Measurements from ENCODE around the gene HELQ. TPM values are rescaled to one million over a fixed set of nuclear protein-coding genes. Genes with fewer than 3 reads are reported as not detected.

Gene HELQ
- total and polyA plus RNA-seq, 9 of the 15 experiments (the other 6 are each of a cell fraction or from before 2014, with no cell fraction given) = 3.5 to 15.2 (median 11.9) TPM

DNA sequence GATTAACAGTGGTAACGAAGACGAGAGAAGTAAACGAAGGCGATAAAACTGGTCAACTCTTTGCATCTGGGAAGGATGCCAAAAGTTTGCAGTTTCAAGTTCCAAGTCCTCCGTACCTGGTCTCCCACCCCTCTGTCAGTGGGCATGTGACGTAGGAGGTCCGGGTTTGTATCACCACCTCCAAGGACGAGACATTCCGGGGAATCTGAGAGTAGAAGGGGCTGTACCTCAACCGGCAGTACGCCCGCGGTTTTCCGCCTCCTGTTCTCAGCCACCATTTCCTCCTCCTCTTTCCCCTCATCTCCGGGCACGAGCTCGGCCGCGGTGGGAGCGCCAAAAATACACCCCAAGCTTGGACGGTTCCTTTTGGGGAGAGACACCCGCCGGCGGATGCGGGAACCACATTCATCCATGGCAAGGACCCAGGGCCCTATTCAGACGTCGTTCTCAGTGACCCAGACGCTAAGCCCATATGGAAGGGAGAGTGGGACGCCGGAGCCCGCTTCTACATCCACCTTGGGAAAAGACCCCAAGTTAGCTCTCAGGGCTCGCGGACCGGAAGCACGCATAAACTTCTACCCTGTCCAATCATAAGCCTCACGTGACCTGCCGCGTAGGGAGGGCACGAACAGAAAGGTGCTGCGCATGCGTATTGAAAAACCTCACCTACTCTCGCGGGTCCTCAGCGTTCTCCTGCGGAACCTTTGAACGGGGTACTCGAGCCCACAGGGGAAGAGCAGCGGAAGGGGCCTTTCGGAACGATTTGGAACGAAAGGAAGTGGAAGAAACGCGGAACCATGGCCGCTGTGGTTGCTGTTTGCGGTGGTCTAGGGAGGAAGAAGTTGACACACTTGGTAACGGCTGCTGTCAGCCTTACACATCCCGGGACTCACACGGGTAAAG is at the start of gene HELQ, which contains the start of gene MRPS18C (continued):
- TF ChIP-seq, protein P1, sequence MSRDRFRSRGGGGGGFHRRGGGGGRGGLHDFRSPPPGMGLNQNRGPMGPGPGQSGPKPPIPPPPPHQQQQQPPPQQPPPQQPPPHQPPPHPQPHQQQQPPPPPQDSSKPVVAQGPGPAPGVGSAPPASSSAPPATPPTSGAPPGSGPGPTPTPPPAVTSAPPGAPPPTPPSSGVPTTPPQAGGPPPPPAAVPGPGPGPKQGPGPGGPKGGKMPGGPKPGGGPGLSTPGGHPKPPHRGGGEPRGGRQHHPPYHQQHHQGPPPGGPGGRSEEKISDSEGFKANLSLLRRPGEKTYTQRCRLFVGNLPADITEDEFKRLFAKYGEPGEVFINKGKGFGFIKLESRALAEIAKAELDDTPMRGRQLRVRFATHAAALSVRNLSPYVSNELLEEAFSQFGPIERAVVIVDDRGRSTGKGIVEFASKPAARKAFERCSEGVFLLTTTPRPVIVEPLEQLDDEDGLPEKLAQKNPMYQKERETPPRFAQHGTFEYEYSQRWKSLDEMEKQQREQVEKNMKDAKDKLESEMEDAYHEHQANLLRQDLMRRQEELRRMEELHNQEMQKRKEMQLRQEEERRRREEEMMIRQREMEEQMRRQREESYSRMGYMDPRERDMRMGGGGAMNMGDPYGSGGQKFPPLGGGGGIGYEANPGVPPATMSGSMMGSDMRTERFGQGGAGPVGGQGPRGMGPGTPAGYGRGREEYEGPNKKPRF (IDR thresholded peaks at IDR 0.05; ENCODE audit: low read depth, low read length) = no peak
- no peak; the same call in 1 of the 2 replicates for TF ChIP-seq GTF2F1 (IDR thresholded peaks at IDR 0.05; ENCODE audit: low read depth, low read length)
- TF ChIP-seq SIX5 (IDR thresholded peaks at IDR 0.05; ENCODE audit: borderline replicate concordance in 1 of 2, insufficient read depth in 1 of 2, low read depth in 1 of 2, low read length in 2 of 2) = peak; percentile 59 to 61; a peak in 3 of 4 replicates
- no peak for TF ChIP-seq STAG1 (CRISPR knock-in tag; IDR thresholded peaks at IDR 0.05; ENCODE audit: borderline replicate concordance)
- TF ChIP-seq, protein P2, sequence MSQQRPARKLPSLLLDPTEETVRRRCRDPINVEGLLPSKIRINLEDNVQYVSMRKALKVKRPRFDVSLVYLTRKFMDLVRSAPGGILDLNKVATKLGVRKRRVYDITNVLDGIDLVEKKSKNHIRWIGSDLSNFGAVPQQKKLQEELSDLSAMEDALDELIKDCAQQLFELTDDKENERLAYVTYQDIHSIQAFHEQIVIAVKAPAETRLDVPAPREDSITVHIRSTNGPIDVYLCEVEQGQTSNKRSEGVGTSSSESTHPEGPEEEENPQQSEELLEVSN (IDR thresholded peaks at IDR 0.05; ENCODE audit: borderline replicate concordance in 1 of 2, extremely low read depth in 1 of 2, insufficient read depth in 1 of 2, insufficient read length in 1 of 2, low read depth in 1 of 2, low read length in 1 of 2, poor library complexity in 1 of 2, severe bottlenecking in 1 of 2) = peak in 1 of 2 experiments; percentile 13
- TF ChIP-seq, protein P3, sequence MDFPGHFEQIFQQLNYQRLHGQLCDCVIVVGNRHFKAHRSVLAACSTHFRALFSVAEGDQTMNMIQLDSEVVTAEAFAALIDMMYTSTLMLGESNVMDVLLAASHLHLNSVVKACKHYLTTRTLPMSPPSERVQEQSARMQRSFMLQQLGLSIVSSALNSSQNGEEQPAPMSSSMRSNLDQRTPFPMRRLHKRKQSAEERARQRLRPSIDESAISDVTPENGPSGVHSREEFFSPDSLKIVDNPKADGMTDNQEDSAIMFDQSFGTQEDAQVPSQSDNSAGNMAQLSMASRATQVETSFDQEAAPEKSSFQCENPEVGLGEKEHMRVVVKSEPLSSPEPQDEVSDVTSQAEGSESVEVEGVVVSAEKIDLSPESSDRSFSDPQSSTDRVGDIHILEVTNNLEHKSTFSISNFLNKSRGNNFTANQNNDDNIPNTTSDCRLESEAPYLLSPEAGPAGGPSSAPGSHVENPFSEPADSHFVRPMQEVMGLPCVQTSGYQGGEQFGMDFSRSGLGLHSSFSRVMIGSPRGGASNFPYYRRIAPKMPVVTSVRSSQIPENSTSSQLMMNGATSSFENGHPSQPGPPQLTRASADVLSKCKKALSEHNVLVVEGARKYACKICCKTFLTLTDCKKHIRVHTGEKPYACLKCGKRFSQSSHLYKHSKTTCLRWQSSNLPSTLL (IDR thresholded peaks at IDR 0.05) = no peak
- no peak for TF ChIP-seq ZC3H4 (CRISPR knock-in tag; IDR thresholded peaks at IDR 0.05; ENCODE audit: borderline replicate concordance)
- 0 out of 2 replicates have a peak, but pooled peaks have one; percentile 50 for TF ChIP-seq TCF7 (IDR thresholded peaks at IDR 0.05; ENCODE audit: borderline replicate concordance)
- peak; percentile 2 to 30; a peak in 1 of 4 replicates for TF ChIP-seq RAD21 (CRISPR knock-in tag; conservative IDR thresholded peaks at IDR 0.05 in 1 of 2, IDR thresholded peaks at IDR 0.05 in 1 of 2)
- TF ChIP-seq CHD4 (IDR thresholded peaks at IDR 0.05; ENCODE audit: insufficient read depth, insufficient replicate concordance, low read depth, low read length, poor library complexity, severe bottlenecking) = no peak
- TF ChIP-seq, protein P4, sequence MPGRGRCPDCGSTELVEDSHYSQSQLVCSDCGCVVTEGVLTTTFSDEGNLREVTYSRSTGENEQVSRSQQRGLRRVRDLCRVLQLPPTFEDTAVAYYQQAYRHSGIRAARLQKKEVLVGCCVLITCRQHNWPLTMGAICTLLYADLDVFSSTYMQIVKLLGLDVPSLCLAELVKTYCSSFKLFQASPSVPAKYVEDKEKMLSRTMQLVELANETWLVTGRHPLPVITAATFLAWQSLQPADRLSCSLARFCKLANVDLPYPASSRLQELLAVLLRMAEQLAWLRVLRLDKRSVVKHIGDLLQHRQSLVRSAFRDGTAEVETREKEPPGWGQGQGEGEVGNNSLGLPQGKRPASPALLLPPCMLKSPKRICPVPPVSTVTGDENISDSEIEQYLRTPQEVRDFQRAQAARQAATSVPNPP (IDR thresholded peaks at IDR 0.05; ENCODE audit: borderline replicate concordance, insufficient read depth, insufficient read length) = no peak
- TF ChIP-seq KDM1A (IDR thresholded peaks at IDR 0.05) = no peak
- TF ChIP-seq, protein P5, sequence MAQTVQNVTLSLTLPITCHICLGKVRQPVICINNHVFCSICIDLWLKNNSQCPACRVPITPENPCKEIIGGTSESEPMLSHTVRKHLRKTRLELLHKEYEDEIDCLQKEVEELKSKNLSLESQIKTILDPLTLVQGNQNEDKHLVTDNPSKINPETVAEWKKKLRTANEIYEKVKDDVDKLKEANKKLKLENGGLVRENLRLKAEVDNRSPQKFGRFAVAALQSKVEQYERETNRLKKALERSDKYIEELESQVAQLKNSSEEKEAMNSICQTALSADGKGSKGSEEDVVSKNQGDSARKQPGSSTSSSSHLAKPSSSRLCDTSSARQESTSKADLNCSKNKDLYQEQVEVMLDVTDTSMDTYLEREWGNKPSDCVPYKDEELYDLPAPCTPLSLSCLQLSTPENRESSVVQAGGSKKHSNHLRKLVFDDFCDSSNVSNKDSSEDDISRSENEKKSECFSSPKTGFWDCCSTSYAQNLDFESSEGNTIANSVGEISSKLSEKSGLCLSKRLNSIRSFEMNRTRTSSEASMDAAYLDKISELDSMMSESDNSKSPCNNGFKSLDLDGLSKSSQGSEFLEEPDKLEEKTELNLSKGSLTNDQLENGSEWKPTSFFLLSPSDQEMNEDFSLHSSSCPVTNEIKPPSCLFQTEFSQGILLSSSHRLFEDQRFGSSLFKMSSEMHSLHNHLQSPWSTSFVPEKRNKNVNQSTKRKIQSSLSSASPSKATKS (CRISPR knock-in tag; IDR thresholded peaks at IDR 0.05) = 0 out of 2 replicates have a peak, but pooled peaks have one; percentile 35
- no peak for TF ChIP-seq FOS (IDR thresholded peaks at IDR 0.05; ENCODE audit: extremely low read depth, insufficient read length)
- peak; percentile 74 for TF ChIP-seq NR2C1 (IDR thresholded peaks at IDR 0.05)
- TF ChIP-seq NR2C1 (tag; IDR thresholded peaks at IDR 0.05) = peak; percentile 77

Data from K562 (cell line).